PC-9 (cell line): ENCODE data around the gene IGFBP4.

Experiments used
- EZH2 ChIP-seq: fragments of 200-600 bp; sonication (generic); IDR thresholded peaks from 2 replicates; pipeline ENCODE4 v1.8.0; 2017; ENCODE audit warnings: antibody characterized with exemption, low read depth
- TF ChIP-seq, protein P1 (sequence below): fragments of 200-600 bp; sonication (generic); conservative IDR thresholded peaks from 2 replicates; pipeline ENCODE4 v1.6.1; 2017; ENCODE audit warnings: mixed run types, antibody characterized with exemption, mild to moderate bottlenecking, moderate library complexity

DNA sequence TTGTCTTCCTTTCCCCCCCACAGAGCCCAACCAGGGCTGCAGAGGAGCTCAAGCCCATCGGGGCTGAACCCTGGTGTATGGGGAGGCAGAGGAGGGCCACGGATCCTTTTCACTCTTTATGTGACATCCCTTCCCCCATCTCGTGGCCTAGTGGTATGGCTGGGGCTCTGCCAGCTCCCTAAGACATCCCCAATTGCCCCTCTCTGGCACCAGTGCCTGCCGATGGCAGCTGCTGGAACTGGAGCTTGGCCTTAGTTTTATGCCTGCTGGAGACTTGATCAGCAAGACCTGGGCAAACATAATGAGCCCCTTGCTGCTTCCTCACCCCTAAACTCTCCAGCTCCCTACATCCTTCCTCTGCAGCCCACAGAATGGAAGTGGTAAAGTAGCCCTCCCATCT lies 17.5 kb upstream of the IGFBP4 start:
- TF ChIP-seq, protein P1, sequence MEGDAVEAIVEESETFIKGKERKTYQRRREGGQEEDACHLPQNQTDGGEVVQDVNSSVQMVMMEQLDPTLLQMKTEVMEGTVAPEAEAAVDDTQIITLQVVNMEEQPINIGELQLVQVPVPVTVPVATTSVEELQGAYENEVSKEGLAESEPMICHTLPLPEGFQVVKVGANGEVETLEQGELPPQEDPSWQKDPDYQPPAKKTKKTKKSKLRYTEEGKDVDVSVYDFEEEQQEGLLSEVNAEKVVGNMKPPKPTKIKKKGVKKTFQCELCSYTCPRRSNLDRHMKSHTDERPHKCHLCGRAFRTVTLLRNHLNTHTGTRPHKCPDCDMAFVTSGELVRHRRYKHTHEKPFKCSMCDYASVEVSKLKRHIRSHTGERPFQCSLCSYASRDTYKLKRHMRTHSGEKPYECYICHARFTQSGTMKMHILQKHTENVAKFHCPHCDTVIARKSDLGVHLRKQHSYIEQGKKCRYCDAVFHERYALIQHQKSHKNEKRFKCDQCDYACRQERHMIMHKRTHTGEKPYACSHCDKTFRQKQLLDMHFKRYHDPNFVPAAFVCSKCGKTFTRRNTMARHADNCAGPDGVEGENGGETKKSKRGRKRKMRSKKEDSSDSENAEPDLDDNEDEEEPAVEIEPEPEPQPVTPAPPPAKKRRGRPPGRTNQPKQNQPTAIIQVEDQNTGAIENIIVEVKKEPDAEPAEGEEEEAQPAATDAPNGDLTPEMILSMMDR = no peak
- no peak for TF ChIP-seq EZH2
